HepG2 (cell line): ENCODE results near the gene LRRC45. TPM values are rescaled to one million over a fixed set of nuclear protein-coding genes. Genes with fewer than 3 reads are reported as not detected.

Experiments
- CEBPG ChIP-seq: IDR thresholded peaks from 2 replicates; pipeline ENCODE4 v1.6.1; 2016
- CHCHD3 ChIP-seq: sonication (generic); formaldehyde crosslinking; IDR thresholded peaks from 2 replicates; pipeline ENCODE4 v1.8.0; 2022; ENCODE audit warnings: mild to moderate bottlenecking, missing genetic modification reagents, moderate library complexity
- EHMT2 ChIP-seq: fragments of 200-600 bp; sonication (generic); IDR thresholded peaks from 2 replicates; pipeline ENCODE4 v1.7.0; 2017; ENCODE audit warnings: antibody characterized with exemption, low read depth, low read length, borderline replicate concordance
- ERF ChIP-seq: IDR thresholded peaks from 2 replicates; pipeline ENCODE4 v1.6.1; 2018; ENCODE audit warnings: missing biosample characterization, missing genetic modification reagents
- ETV5 ChIP-seq: IDR thresholded peaks from 2 replicates; pipeline ENCODE4 v1.6.1; 2018; ENCODE audit warnings: missing biosample characterization, missing genetic modification reagents, inconsistent platforms, borderline replicate concordance
- GTF2F1 ChIP-seq: fragments of 150-350 bp; IDR thresholded peaks from 2 replicates; pipeline ENCODE4 v1.6.1; 2014; ENCODE audit warnings: low read length
- KDM5B ChIP-seq: sonication (generic); formaldehyde crosslinking; IDR thresholded peaks from 2 replicates; pipeline ENCODE4 v1.4.0; 2020; ENCODE audit warnings: missing genetic modification reagents, mild to moderate bottlenecking, borderline replicate concordance
- MTA1 ChIP-seq: sonication (generic); formaldehyde crosslinking; IDR thresholded peaks from 2 replicates; pipeline ENCODE4 v1.4.0; 2020; ENCODE audit warnings: missing genetic modification reagents, mild to moderate bottlenecking, borderline replicate concordance
- NONO ChIP-seq, 2 experiments: fragments of 450-650 bp in 1 of 2; sonication (generic) in 1 of 2; formaldehyde crosslinking in 1 of 2; IDR thresholded peaks in 1 of 2; conservative IDR thresholded peaks in 1 of 2; 2 replicates each; pipeline versions ENCODE4 v1.6.1 to v1.8.0; 2017 to 2022; ENCODE audit warnings: mild to moderate bottlenecking in 1 of 2, missing genetic modification reagents in 1 of 2, moderate library complexity in 1 of 2
- NPAS2 ChIP-seq: sonication (generic); formaldehyde crosslinking; IDR thresholded peaks from 2 replicates; pipeline ENCODE4 v1.8.0; 2022; ENCODE audit warnings: mild to moderate bottlenecking, missing genetic modification reagents, borderline replicate concordance
- SMAD9 ChIP-seq: sonication (generic); formaldehyde crosslinking; IDR thresholded peaks from 2 replicates; pipeline ENCODE4 v1.5.1; 2020; ENCODE audit warnings: mild to moderate bottlenecking, missing genetic modification reagents
- SRY ChIP-seq: sonication (generic); formaldehyde crosslinking; IDR thresholded peaks from 2 replicates; pipeline ENCODE4 v1.8.0; 2022; ENCODE audit warnings: mild to moderate bottlenecking, missing genetic modification reagents
- TSC22D2 ChIP-seq: sonication (generic); formaldehyde crosslinking; IDR thresholded peaks from 2 replicates; pipeline ENCODE4 v1.5.1; 2020; ENCODE audit warnings: missing genetic modification reagents, mild to moderate bottlenecking, borderline replicate concordance
- ZBTB46 ChIP-seq: sonication (generic); formaldehyde crosslinking; IDR thresholded peaks from 2 replicates; pipeline ENCODE4 v1.4.0; 2020; ENCODE audit warnings: mild to moderate bottlenecking, missing genetic modification reagents, borderline replicate concordance
- ZBTB7A ChIP-seq: sonication (generic); formaldehyde crosslinking; IDR thresholded peaks from 2 replicates; pipeline ENCODE4 v1.8.0; 2022; ENCODE audit warnings: mild to moderate bottlenecking, missing genetic modification reagents
- ZFP36 ChIP-seq: fragments of 150-350 bp; IDR thresholded peaks from 2 replicates; pipeline ENCODE4 v1.6.1; 2018; ENCODE audit warnings: borderline replicate concordance, low read length, low read depth; ENCODE audit not compliant: partially characterized antibody
- ZHX1 ChIP-seq: sonication (generic); formaldehyde crosslinking; IDR thresholded peaks from 2 replicates; pipeline ENCODE4 v1.8.1; 2022; ENCODE audit warnings: low read depth, mild to moderate bottlenecking, missing genetic modification reagents
- ZIK1 ChIP-seq: sonication (generic); formaldehyde crosslinking; IDR thresholded peaks from 2 replicates; pipeline ENCODE4 v1.5.0; 2020; ENCODE audit warnings: mild to moderate bottlenecking, low read depth, missing genetic modification reagents, borderline replicate concordance
- ZNF317 ChIP-seq: sonication (generic); formaldehyde crosslinking; IDR thresholded peaks from 2 replicates; pipeline ENCODE4 v1.5.0; 2020; ENCODE audit warnings: mild to moderate bottlenecking, missing genetic modification reagents
- ZNF350 ChIP-seq: sonication (generic); formaldehyde crosslinking; IDR thresholded peaks from 2 replicates; pipeline ENCODE4 v1.4.0; 2020; ENCODE audit warnings: mild to moderate bottlenecking, low read depth, missing genetic modification reagents, borderline replicate concordance
- ZNF644 ChIP-seq: IDR thresholded peaks from 2 replicates; pipeline ENCODE4 v1.6.1; 2016; ENCODE audit warnings: low read depth
- polyA plus RNA-seq, 8 experiments: library from polyadenylated mRNA; depleted of rRNA in 3 of 8; stranded (reverse) in 7 of 8; unstranded in 1 of 8; fragments of >200 nt; fragmentation: Illumina TruSeq in 4 of 8; extraction: Trizol in 4 of 8; gene quantifications; 2 replicates each; pipeline versions ENCODE4 v1.2.1 to v1.2.3, GENCODE V29; 2011 to 2016; ENCODE audit warnings: low read depth in 4 of 8, missing spikeins in 1 of 8, mixed read lengths in 1 of 8; ENCODE audit not compliant: insufficient read depth in 1 of 8
- total RNA-seq, 5 experiments: library from RNA; depleted of rRNA; stranded (reverse); fragments of >200 nt; fragmentation: Illumina TruSeq; extraction: Trizol; gene quantifications; 2 replicates each; pipeline ENCODE4 v1.2.3, GENCODE V29; 2016; ENCODE audit warnings: low read depth in 1 of 5
- TF ChIP-seq, protein P1 (sequence below): sonication (generic); formaldehyde crosslinking; IDR thresholded peaks from 2 replicates; pipeline ENCODE4 v1.5.0; 2020; ENCODE audit warnings: missing genetic modification reagents
- TF ChIP-seq, protein P2 (sequence below): sonication (generic); formaldehyde crosslinking; IDR thresholded peaks from 2 replicates; pipeline ENCODE4 v1.4.0; 2020; ENCODE audit warnings: missing genetic modification reagents

The LRRC45 gene
- total and polyA plus RNA-seq, 2 of the 13 experiments (the other 11 are each of a cell fraction or from before 2014, with no cell fraction given) = 11.6 to 48.1 TPM

DNA sequence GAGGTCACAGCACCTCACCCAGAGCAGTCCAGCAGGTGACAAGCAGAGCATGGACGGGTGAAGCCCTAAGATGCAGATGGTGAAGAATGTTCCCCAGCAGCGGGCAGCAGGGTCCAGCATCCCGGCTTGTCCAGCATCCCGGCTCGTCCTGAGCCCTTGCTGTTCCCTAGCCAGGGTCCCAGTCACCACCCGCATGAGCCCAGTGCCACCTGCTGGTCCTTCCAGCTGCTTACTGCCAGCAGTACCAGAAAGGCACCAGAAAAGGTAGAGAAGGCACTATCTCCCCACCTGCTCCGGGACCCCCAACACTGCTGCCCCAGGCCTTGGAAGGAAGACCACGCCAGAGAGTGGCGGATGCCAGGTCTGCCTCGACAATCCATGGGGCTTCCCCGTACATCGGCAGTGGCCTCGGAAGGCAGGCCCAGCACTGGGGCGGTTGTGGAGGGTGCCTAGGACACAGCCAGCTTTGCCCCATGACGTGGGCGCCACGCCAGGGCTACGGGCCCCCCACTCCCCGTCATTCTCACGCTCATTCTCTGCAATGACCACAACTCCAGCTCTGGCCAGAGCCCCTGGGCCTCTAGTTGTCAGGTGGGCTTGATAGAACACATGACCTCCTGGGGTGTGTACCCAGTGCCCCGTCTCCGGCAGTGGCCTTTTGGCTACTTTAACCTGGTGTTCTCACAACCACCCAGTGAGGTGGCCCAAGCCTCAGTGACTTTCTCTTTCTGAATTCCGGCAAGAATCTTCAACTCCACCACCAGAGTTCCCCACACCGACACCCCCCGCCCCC, 1.8 kb upstream of the LRRC45 start (continued):
- TF ChIP-seq ZBTB46 (CRISPR knock-in tag) (peak; percentile 73; the same call in 1 of the 2 replicates), GTF2F1 (no peak), ETV5 (CRISPR knock-in tag) (peak; percentile 14; the same call in 1 of the 2 replicates), EHMT2 (no peak), ZNF317 (CRISPR knock-in tag) (no peak), KDM5B (CRISPR knock-in tag) (no peak; the same call in 1 of the 2 replicates), CEBPG (CRISPR knock-in tag) (no peak), ZBTB7A (CRISPR knock-in tag) (peak; percentile 97), SRY (no peak), ZIK1 (CRISPR knock-in tag) (0 out of 2 replicates have a peak, but pooled peaks have one; percentile 71), NONO (IDR thresholded peaks at IDR 0.05) (no peak; the same call in 1 of the 2 replicates), NONO (CRISPR knock-in tag; conservative IDR thresholded peaks at IDR 0.05) (peak; percentile 79; the same call in 1 of the 2 replicates), ZHX1 (CRISPR knock-in tag) (0 out of 2 replicates have a peak, but pooled peaks have one; percentile 32), SMAD9 (CRISPR knock-in tag) (peak; percentile 19; the same call in 1 of the 2 replicates), NPAS2 (no peak), TSC22D2 (no peak), ZNF644 (CRISPR knock-in tag) (no peak), ZNF350 (peak; percentile 75), MTA1 (CRISPR knock-in tag) (no peak), CHCHD3 (peak; percentile 76; the same call in 1 of the 2 replicates), ERF (CRISPR knock-in tag) (peak; percentile 61), ZFP36 (peak; percentile 39)
- TF ChIP-seq, protein P1, sequence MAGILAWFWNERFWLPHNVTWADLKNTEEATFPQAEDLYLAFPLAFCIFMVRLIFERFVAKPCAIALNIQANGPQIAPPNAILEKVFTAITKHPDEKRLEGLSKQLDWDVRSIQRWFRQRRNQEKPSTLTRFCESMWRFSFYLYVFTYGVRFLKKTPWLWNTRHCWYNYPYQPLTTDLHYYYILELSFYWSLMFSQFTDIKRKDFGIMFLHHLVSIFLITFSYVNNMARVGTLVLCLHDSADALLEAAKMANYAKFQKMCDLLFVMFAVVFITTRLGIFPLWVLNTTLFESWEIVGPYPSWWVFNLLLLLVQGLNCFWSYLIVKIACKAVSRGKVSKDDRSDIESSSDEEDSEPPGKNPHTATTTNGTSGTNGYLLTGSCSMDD = no peak
- TF ChIP-seq, protein P2, sequence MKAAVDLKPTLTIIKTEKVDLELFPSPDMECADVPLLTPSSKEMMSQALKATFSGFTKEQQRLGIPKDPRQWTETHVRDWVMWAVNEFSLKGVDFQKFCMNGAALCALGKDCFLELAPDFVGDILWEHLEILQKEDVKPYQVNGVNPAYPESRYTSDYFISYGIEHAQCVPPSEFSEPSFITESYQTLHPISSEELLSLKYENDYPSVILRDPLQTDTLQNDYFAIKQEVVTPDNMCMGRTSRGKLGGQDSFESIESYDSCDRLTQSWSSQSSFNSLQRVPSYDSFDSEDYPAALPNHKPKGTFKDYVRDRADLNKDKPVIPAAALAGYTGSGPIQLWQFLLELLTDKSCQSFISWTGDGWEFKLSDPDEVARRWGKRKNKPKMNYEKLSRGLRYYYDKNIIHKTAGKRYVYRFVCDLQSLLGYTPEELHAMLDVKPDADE (CRISPR knock-in tag) = no peak
